Neural cell (in vitro differentiated cells): ENCODE data around the gene COL4A5.

ENCODE experiments used
- EP300 ChIP-seq: fragments of 450-650 bp; conservative IDR thresholded peaks from 2 replicates; pipeline ENCODE4 v1.6.1; 2014; ENCODE audit warnings: antibody characterized with exemption, mild to moderate bottlenecking, moderate library complexity; ENCODE audit not compliant: poor library complexity, severe bottlenecking
- EZH2 ChIP-seq: fragments of 200-600, 300-800 bp; shearing (Covaris generic), sonication (generic); IDR thresholded peaks from 2 replicates; pipeline ENCODE4 v1.6.1; 2014; ENCODE audit warnings: antibody characterized with exemption, low read length, borderline replicate concordance, mild to moderate bottlenecking; ENCODE audit not compliant: insufficient read depth, poor library complexity, severe bottlenecking
- RAD21 ChIP-seq: fragments of 450-650 bp; conservative IDR thresholded peaks from 2 replicates; pipeline ENCODE4 v1.6.1; 2014; ENCODE audit warnings: antibody characterized with exemption, mild to moderate bottlenecking, moderate library complexity
- TAF1 ChIP-seq: IDR thresholded peaks from 2 replicates; pipeline ENCODE4 v1.6.1; 2012; ENCODE audit warnings: low read depth
- TF ChIP-seq, protein P1 (sequence below): fragments of 450-650 bp; IDR thresholded peaks from 2 replicates; pipeline ENCODE4 v1.5.1; 2014; ENCODE audit warnings: antibody characterized with exemption, mild to moderate bottlenecking, moderate library complexity; ENCODE audit not compliant: poor library complexity, severe bottlenecking

DNA sequence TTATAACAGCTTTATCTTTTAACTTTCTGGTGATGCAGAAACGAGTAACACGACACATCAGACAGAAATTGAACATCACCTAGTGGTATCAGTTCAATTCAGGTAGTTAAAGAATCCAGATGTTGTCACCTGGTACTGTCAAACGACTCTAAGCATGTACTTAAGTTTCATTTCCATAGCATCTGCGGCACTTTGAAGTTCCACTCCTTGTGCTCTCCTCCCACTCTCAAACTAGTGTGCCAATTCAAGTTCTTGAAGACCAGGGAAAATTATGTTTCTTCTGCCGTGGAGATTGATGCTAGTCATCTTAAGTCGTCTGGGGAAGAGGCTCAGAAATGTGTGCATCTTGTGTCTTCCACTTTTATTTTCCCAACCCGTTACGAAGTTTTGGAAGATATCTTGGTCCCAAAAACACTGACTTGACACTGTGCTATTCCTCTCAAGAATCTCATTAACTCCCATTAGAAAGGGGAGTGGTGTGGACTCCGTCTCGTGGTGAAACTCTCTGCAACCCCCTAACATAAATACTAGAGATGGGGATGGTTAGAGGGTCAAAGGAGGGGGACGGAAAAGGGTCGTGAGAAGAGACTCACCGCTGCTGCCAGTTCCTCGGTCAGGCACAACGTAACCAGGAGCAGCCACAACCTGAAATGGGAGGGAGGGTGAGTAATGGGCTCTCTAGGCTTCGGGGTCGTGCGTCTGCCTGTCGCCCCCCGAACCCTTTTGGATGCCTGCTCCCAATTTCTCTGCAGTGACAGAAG is 2.1 kb upstream of the COL4A5 start:
- TF ChIP-seq, protein P1, sequence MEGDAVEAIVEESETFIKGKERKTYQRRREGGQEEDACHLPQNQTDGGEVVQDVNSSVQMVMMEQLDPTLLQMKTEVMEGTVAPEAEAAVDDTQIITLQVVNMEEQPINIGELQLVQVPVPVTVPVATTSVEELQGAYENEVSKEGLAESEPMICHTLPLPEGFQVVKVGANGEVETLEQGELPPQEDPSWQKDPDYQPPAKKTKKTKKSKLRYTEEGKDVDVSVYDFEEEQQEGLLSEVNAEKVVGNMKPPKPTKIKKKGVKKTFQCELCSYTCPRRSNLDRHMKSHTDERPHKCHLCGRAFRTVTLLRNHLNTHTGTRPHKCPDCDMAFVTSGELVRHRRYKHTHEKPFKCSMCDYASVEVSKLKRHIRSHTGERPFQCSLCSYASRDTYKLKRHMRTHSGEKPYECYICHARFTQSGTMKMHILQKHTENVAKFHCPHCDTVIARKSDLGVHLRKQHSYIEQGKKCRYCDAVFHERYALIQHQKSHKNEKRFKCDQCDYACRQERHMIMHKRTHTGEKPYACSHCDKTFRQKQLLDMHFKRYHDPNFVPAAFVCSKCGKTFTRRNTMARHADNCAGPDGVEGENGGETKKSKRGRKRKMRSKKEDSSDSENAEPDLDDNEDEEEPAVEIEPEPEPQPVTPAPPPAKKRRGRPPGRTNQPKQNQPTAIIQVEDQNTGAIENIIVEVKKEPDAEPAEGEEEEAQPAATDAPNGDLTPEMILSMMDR: no peak
- TF ChIP-seq EZH2 (no peak), RAD21 (no peak), TAF1 (no peak), EP300 (no peak)
